Effector memory CD4-positive, alpha-beta T cell (primary cell): ENCODE measurements around the gene FSCN2.
"Not testable (repeated sequence)": the region's sequence is repeated elsewhere in the genome, so short reads cannot be mapped to it uniquely, and the experiment has no call there.

Experiments
- DNase-seq, 3 donors: peaks; one replicate each; pipeline ENCODE4 v3.0.0-alpha.2; 2020
- H3K27ac ChIP-seq: 2 replicates; pipeline ENCODE4 v1.7.0; 2013; ENCODE audit warnings: mild to moderate bottlenecking, low read length, moderate library complexity; ENCODE audit not compliant: insufficient read depth, poor library complexity, severe bottlenecking
- H3K27me3 ChIP-seq: replicated peaks from 2 replicates; pipeline ENCODE4 v1.7.0; 2013; ENCODE audit warnings: mild to moderate bottlenecking, low read length; ENCODE audit not compliant: insufficient read depth, control insufficient read depth, poor library complexity, severe bottlenecking
- H3K36me3 ChIP-seq: 2 replicates; pipeline ENCODE4 v1.7.0; 2013; ENCODE audit warnings: mild to moderate bottlenecking, low read length, moderate library complexity; ENCODE audit not compliant: control insufficient read depth, insufficient read depth
- H3K4me1 ChIP-seq: 2 replicates; pipeline ENCODE4 v1.7.0; 2013; ENCODE audit warnings: low read length, mild to moderate bottlenecking; ENCODE audit not compliant: control insufficient read depth, insufficient read depth, poor library complexity, severe bottlenecking
- H3K4me3 ChIP-seq: 2 replicates; pipeline ENCODE4 v1.7.0; 2013; ENCODE audit warnings: low read length, low read depth, mild to moderate bottlenecking; ENCODE audit not compliant: insufficient read depth, poor library complexity, severe bottlenecking
- H3K9me3 ChIP-seq: 2 replicates; pipeline ENCODE4 v1.7.0; 2013; ENCODE audit warnings: mild to moderate bottlenecking, low read length, moderate library complexity; ENCODE audit not compliant: control insufficient read depth

Gene FSCN2

DNA sequence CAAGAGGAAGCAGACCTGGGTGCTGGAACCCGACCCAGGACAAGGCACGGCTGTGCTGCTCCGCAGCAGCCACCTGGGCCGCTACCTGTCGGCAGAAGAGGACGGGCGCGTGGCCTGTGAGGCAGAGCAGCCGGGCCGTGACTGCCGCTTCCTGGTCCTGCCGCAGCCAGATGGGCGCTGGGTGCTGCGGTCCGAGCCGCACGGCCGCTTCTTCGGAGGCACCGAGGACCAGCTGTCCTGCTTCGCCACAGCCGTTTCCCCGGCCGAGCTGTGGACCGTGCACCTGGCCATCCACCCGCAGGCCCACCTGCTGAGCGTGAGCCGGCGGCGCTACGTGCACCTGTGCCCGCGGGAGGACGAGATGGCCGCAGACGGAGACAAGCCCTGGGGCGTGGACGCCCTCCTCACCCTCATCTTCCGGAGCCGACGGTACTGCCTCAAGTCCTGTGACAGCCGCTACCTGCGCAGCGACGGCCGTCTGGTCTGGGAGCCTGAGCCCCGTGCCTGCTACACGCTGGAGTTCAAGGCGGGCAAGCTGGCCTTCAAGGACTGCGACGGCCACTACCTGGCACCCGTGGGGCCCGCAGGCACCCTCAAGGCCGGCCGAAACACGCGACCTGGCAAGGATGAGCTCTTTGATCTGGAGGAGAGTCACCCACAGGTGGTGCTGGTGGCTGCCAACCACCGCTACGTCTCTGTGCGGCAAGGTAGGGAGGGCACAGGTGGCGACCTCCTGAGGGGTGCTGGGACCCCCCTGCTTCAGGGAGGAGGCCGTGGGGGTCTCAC, 667 bp downstream of the FSCN2 start:
- Histone ChIP-seq H3K4me3 (no peak overlapping the region), H3K4me1 (no peaks in the 10 kb centered on the region), H3K9me3 (no peaks in the 10 kb centered on the region), H3K27me3 (peaks cover 11% of the 10 kb centered on the region), H3K36me3 (no peaks in the 10 kb centered on the region), H3K27ac (no peak overlapping the region)
- DNase-seq, result no peak

DNA sequence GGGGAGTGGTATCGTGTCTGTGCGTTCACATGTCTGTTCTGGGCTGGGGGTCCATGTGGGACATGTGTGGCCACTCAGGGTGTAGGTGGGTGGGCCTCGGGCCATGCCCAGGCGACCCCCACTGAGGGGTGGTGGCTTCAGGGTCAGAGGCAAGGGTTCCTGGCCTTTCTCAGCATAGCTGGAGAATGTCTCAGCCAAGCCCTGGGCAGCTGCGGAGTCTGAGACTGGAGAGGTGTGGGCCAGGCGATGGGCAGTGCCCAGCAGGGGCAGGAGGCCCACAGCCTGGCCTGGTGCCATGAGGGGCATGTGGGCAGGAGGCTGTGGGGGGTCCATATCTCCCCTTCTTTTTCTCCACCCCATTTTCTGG, 1.2 kb downstream of the FSCN2 start:
- Histone ChIP-seq H3K36me3 (no peaks in the 10 kb centered on the region), H3K9me3 (no peaks in the 10 kb centered on the region), H3K4me3 (no peak overlapping the region), H3K27ac (no peak overlapping the region), H3K27me3 (peaks cover 9% of the 10 kb centered on the region), H3K4me1 (no peaks in the 10 kb centered on the region)
- DNase-seq, result no peak

DNA sequence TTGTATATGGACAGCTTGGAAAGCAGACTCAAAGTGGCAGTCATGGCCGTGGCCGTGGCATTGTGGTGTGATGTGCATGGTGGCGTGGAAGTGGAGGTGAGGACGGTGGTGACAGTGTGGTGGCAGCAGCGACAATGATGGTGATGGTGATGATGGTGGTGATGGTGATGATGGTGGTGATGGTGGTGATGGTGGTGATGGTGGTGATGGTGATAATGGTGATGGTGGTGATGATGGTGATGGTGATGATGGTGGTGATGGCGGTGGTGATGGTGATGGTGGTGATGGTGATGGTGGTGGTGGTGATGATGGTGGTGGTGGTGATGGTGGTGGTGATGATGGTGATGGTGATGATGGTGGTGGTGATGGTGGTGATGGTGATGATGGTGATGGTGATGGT, 2.8 kb downstream of the FSCN2 start:
- not testable (repeated sequence) for H3K27me3 ChIP-seq, H3K9me3 ChIP-seq, H3K4me1 ChIP-seq, DNase-seq, H3K36me3 ChIP-seq, H3K4me3 ChIP-seq, H3K27ac ChIP-seq

DNA sequence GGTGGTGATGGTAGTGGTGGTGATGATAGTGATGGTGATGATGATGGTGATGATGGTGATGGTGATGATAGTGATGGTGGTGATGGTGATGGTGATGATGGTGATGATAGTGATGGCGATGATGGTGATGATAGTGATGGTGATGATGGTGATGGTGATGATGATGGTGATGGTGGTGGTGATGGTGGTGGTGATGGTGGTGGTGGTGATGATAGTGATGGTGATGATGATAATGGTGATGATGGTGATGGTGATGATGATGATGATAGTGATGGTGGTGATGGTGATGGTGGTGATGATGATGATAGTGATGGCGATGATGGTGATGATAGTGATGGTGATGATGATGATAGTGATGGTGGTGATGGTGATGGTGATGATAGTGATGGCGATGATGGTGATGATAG, 3.8 kb downstream of the FSCN2 start:
- H3K27ac ChIP-seq, H3K36me3 ChIP-seq, H3K27me3 ChIP-seq, H3K4me3 ChIP-seq, H3K4me1 ChIP-seq, DNase-seq, H3K9me3 ChIP-seq: not testable (repeated sequence)

DNA sequence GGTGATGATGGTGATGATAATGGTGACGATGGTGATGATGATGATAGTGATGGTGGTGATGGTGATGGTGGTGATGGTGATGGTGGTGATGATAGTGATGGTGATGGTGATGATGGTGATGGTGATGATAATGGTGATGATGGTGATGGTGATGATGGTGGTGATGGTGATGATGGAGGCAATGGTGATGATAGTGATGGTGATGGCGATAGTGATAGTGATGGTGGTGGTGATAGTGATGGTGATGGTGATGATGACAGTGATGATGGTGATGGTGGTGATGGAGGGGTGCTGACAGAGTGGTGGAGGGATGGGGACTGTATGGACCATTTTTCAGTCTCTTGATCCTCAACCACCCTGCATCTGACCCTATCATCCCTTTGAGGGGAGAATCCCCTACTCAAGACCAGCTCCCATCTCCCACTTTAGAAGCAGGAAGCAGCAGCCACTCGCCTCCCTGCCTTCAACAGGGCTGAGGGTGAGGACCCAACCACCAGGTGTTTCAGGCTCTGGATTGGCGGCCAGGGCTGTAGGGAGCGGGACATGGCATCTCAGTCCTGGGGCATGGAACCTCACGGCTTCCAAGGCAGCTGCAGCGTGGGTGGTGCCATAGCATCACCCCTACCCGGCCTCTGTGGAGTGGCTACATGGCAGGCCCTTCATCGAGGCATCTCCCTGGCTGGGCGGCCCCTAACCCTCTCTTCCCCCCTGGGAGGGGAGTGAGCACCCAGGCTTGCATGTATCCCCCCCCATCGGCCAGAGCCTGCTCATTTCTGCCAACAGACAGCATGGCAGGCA, 4.5 kb downstream of the FSCN2 start:
- no peak overlapping the region for H3K27ac ChIP-seq
- H3K36me3 ChIP-seq, result no peaks in the 10 kb centered on the region
- H3K4me3 ChIP-seq, result no peak overlapping the region
- H3K4me1 ChIP-seq, result peaks cover 11% of the 10 kb centered on the region
- peaks cover 12% of the 10 kb centered on the region for H3K27me3 ChIP-seq
- no peak for DNase-seq
- no peaks in the 10 kb centered on the region for H3K9me3 ChIP-seq

DNA sequence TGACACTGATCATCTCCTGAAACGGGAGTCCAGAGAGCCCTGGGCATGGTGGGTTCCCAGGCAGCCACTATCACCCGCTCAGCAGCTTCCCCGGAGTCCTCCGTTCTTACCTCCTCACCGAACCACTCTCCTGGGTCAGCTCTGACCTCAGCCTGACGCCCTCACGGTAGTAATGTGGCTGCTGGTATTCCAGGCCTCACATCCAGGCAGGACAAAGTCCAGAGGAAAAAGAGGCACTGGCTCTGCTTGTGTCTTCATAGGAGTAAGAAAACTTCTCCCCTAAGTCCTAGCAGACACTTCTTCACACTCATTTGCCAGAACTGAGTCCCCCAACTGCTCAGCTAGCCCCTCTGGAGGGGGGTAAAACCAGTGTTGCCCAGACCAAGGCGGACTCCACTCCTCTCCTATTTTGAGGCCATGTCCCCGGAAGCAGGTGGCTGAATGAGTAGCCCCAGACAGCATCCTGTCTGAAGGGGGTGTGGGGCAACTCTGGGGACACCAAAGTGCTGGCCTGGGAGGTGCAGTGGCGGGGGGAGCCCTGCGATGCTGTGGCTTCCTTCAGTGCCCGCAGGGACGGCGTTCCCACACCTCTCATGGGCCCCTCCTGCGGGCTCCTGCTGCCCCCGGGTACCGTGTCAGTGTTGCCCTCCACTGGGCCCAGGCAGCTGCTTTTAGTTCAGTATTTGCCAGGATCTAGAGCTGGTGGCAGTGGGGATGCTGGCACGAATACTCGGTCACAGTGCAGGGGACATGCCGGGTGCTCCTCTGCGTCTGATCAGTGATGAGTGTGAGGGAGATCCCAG, 5.4 kb downstream of the FSCN2 start:
- no peak for DNase-seq
- no peaks in the 10 kb centered on the region for H3K9me3 ChIP-seq
- peaks cover 12% of the 10 kb centered on the region for H3K27me3 ChIP-seq
- H3K4me3 ChIP-seq, result no peak overlapping the region
- no peaks in the 10 kb centered on the region for H3K36me3 ChIP-seq
- no peak overlapping the region for H3K27ac ChIP-seq
- H3K4me1 ChIP-seq, result peaks cover 12% of the 10 kb centered on the region

DNA sequence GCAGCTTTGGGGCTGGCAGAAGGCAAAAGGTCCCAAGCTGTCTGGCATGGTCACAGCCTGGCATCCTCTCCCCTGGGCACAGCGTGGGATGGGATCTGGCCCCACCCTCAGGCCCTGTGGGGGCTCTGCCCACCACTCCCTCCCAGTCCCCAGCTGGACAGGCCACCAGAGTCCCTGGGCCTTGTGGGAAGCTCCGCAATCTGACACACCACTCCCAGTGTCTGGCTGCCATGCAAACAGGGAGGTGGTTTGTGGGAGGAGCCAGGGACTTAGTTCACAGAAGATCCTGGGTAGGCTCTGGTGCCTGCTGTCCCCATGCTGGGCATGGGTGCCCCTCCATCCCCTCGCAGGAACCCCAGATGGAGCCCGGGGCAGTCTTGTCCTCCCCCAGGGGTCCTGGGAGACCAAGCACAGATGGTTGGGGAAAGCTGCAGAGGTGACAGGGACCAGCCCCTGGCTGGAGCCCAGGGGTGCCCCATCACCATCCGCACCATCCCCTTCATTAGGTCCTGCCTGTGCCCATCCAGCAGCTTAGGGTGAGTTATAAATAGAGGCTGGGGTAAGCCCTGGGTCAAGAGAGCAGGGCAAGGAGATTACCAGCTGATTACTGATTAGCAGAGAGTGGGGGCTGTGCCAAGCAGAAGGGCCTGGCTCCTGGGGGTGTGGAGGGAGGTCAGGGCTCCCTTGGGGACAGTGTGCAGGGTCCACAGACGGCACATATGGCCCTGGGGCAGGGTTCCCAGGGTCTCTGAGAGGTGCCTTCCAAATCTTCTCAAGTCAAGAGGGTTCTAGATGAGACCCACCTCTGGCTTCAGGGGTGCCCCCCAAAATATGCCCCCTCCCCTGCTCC, 6.2 kb downstream of the FSCN2 start:
- Histone ChIP-seq H3K9me3 (no peaks in the 10 kb centered on the region), H3K27me3 (peaks cover 12% of the 10 kb centered on the region), H3K36me3 (no peaks in the 10 kb centered on the region), H3K4me3 (no peak overlapping the region), H3K4me1 (peaks cover 12% of the 10 kb centered on the region), H3K27ac (no peak overlapping the region)
- DNase-seq, result no peak

DNA sequence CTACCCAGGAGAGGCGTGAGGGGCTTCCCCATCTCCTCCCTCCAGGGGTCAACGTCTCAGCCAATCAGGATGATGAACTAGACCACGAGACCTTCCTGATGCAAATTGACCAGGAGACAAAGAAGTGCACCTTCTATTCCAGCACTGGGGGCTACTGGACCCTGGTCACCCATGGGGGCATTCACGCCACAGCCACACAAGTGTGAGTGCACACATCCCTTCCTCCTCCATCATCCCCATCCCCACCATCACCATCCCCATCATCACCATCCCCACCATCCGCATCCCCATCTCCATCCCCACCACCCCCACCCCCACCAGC, 6.8 kb downstream of the FSCN2 start:
- no peaks in the 10 kb centered on the region for H3K9me3 ChIP-seq
- no peak overlapping the region for H3K27ac ChIP-seq
- peaks cover 2% of the 10 kb centered on the region for H3K36me3 ChIP-seq
- DNase-seq, result no peak
- H3K4me1 ChIP-seq, result peaks cover 12% of the 10 kb centered on the region
- H3K4me3 ChIP-seq, result no peak overlapping the region
- H3K27me3 ChIP-seq, result peaks cover 12% of the 10 kb centered on the region

DNA sequence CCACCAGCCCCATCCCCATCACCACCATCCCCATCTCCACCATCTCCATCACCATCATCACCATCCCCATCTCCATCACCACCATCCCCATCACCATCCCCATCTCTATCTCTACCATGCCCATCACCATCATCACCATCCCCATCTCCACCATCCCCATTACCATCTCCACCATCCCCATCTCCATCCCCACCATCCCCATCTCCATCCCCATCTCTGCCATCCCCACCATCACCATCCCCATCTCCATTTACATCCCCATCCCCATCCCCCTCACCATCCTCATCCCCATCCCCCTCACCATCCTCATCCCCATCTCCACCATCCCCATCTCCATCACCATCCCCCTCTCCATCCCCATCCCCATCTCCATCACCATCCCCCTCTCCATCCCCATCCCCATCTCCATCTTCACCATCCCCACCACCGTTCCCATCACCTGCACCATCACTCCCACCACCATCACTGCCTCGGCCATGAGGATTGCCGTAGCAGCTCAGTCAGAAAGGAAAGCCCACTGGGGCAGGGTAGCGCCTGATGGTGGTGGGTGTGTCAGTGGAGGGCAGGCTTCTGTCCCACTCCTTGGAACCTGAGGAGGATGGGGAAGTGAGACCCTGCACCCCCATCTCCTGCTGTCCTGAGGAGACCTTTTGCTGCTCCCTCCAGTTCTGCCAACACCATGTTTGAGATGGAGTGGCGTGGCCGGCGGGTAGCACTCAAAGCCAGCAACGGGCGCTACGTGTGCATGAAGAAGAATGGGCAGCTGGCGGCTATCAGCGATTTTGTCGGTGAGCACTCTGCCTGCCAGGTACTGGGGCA, 7.5 kb downstream of the FSCN2 start:
- H3K4me1 ChIP-seq, result peaks cover 12% of the 10 kb centered on the region
- no peak overlapping the region for H3K27ac ChIP-seq
- no peak overlapping the region for H3K4me3 ChIP-seq
- H3K36me3 ChIP-seq, result peaks cover 10% of the 10 kb centered on the region
- no peak for DNase-seq
- H3K27me3 ChIP-seq, result peaks cover 12% of the 10 kb centered on the region
- no peaks in the 10 kb centered on the region for H3K9me3 ChIP-seq
